Common myeloid progenitor, CD34-positive (primary cell): ENCODE results near the gene OSBP2.

Experiments
- CTCF ChIA-PET: fragments of 350-600 bp; sonication (Branson Sonifier 250); formaldehyde crosslinking; loops from one replicate; lab custom pipeline; 2021; ENCODE audit warnings: antibody characterized with exemption; lab: Charles Lee
- POLR2A ChIA-PET: fragments of 350-600 bp; sonication (Branson Sonifier 250); formaldehyde crosslinking; loops from one replicate; lab custom pipeline; 2021; ENCODE audit warnings: antibody characterized with exemption; lab: Charles Lee
- DNase-seq, 3 donors: peaks; one replicate each; pipeline versions ENCODE4 v3.0.0 to v3.0.0-alpha.2; 2013
- H3K27ac ChIP-seq, 2 experiments: 1 replicate in 1 of 2; 2 replicates in 1 of 2; pipeline ENCODE4 v1.7.0; 2013; ENCODE audit warnings: inconsistent platforms in 2 of 2, low read length in 2 of 2, mild to moderate bottlenecking in 2 of 2, low read depth in 1 of 2, moderate library complexity in 1 of 2; ENCODE audit not compliant: severe bottlenecking in 2 of 2, insufficient read depth in 1 of 2, poor library complexity in 1 of 2
- H3K27me3 ChIP-seq, 5 experiments: replicated peaks in 2 of 5; 1 replicate in 3 of 5; 2 replicates in 2 of 5; pipeline versions ENCODE4 v1.6.1 to v1.7.0; 2013; ENCODE audit warnings: low read length in 4 of 5, mild to moderate bottlenecking in 2 of 5, moderate library complexity in 2 of 5, inconsistent platforms in 1 of 5; ENCODE audit not compliant: insufficient read depth in 5 of 5, control insufficient read depth in 4 of 5
- H3K36me3 ChIP-seq, 4 experiments: 1 replicate in 2 of 4; 2 replicates in 2 of 4; pipeline versions ENCODE4 v1.6.1 to v1.7.0; 2013; ENCODE audit warnings: low read length in 3 of 4, control low read depth in 1 of 4, mild to moderate bottlenecking in 1 of 4; ENCODE audit not compliant: control insufficient read depth in 4 of 4, insufficient read depth in 4 of 4
- H3K4me1 ChIP-seq, 4 experiments: 1 replicate in 3 of 4; 2 replicates in 1 of 4; pipeline versions ENCODE4 v1.6.1 to v1.7.1; 2013; ENCODE audit warnings: low read length in 3 of 4, mild to moderate bottlenecking in 3 of 4, control low read depth in 1 of 4, inconsistent platforms in 1 of 4, moderate library complexity in 1 of 4; ENCODE audit not compliant: control insufficient read depth in 4 of 4, insufficient read depth in 4 of 4; ENCODE audit errors: control extremely low read depth in 1 of 4
- H3K4me3 ChIP-seq, 7 experiments: 1 replicate in 4 of 7; 2 replicates in 3 of 7; pipeline versions ENCODE4 v1.5.1 to v1.7.0; 2013; ENCODE audit warnings: mild to moderate bottlenecking in 7 of 7, low read length in 6 of 7, moderate library complexity in 6 of 7, inconsistent platforms in 2 of 7, low read depth in 2 of 7, control low read depth in 1 of 7; ENCODE audit not compliant: insufficient read depth in 4 of 7, control insufficient read depth in 1 of 7; ENCODE audit errors: extremely low read depth in 1 of 7
- H3K9me3 ChIP-seq, 5 experiments: 1 replicate in 4 of 5; 2 replicates in 1 of 5; pipeline versions ENCODE4 v1.6.1 to v1.7.1; 2013; ENCODE audit warnings: low read length in 4 of 5, mild to moderate bottlenecking in 2 of 5, inconsistent platforms in 1 of 5, low read depth in 1 of 5, moderate library complexity in 1 of 5; ENCODE audit not compliant: control insufficient read depth in 4 of 5, insufficient read depth in 2 of 5; ENCODE audit errors: control extremely low read depth in 1 of 5
- WGBS: methylation state at CpG from one replicate; pipeline ENCODE4 v1.1.5; 2013; ENCODE audit not compliant: insufficient coverage; 5-methylcytosine and 5-hydroxymethylcytosine counted together

Gene OSBP2

DNA sequence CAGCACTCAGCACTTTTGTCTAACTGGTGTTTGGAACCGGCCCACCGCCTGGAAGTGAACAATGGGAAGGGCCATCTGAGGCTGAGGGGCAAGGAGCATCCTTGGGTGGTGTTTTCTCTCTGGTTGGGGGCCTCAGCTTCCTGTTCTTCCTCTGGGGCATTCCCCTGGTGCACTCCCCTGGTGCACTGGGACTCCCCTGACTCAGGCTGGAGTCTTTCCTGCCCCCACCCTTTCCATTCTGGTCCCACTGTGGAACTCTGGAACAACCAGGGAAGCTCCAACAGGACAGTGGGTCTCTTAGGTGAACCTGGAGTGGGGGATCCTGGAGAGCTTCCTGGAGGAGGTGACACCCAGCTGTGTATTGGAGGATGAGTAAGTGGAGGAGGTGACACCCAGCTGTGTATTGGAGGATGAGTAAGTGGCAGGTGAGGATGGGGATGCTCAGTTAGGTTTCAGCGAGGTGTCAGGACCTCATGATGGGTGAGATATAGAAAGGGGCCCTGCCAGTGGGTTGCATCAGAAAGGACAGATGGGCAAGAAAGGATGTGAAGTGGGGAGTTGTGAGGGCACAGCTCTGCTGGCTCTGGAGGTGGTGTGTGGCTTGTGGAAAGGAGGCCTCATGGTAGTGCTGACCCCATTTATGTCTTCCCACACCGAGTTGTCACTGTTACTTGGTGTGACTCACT is 132.1 kb downstream of the OSBP2 start:
- H3K27me3 ChIP-seq: peaks cover 6 to 40% (median 15%) of the 10 kb centered on the region in 5 experiments
- POLR2A ChIA-PET: no interaction called here
- no peak overlapping the region for H3K27ac ChIP-seq
- WGBS: 100% methylated on average over 3 of the region's 4 CpGs
- no peak for DNase-seq
- CTCF ChIA-PET: no interaction called here
- H3K36me3 ChIP-seq: no peaks in the 10 kb centered on the region
- H3K4me3 ChIP-seq: no peak overlapping the region
- no peaks in the 10 kb centered on the region for H3K9me3 ChIP-seq
- H3K4me1 ChIP-seq: peaks cover 0 to 13% (median 10%) of the 10 kb centered on the region in 4 experiments

- ChIA-PET POLR2A (no interaction called here), CTCF (no interaction called here)
- Histone ChIP-seq H3K4me3 (no peak overlapping the region), H3K9me3 (no peaks in the 10 kb centered on the region), H3K27me3 (peaks cover 6 to 32% (median 12%) of the 10 kb centered on the region in 5 experiments), H3K4me1 (peaks cover 0 to 5% (median 3%) of the 10 kb centered on the region in 4 experiments), H3K27ac (no peak overlapping the region), H3K36me3 (no peaks in the 10 kb centered on the region)
- 97% methylated on average over 6 of the region's 6 CpGs for WGBS
- DNase-seq: no peak
These were observed 133.0 kb downstream of the OSBP2 start for GRCh38 chr22:30827646-30828045.

- POLR2A ChIA-PET: no interaction called here
- Histone ChIP-seq H3K27me3 (peaks cover under 1 to 24% (median 10%) of the 10 kb centered on the region in 5 experiments), H3K9me3 (no peaks in the 10 kb centered on the region), H3K4me1 (no peaks in the 10 kb centered on the region), H3K36me3 (no peaks in the 10 kb centered on the region), H3K4me3 (no peak overlapping the region), H3K27ac (no peak overlapping the region)
- CTCF ChIA-PET: no interaction called here
- 94% methylated on average over 12 of the region's 14 CpGs for WGBS
- DNase-seq: no peak
These were observed 133.8 kb downstream of the OSBP2 start for GRCh38 chr22:30828187-30829155.

GRCh38 chr22:30829901-30830550 is 135.4 kb downstream of the OSBP2 start:
- H3K27me3 ChIP-seq: peaks cover 0 to 8% (median 5%) of the 10 kb centered on the region in 5 experiments
- no peak overlapping the region for H3K27ac ChIP-seq
- no peak overlapping the region for H3K4me3 ChIP-seq
- 95% methylated on average over 12 of the region's 12 CpGs for WGBS
- DNase-seq: no peak
- POLR2A ChIA-PET: no interaction called here
- H3K36me3 ChIP-seq: no peaks in the 10 kb centered on the region
- no peaks in the 10 kb centered on the region for H3K4me1 ChIP-seq
- no peaks in the 10 kb centered on the region for H3K9me3 ChIP-seq
- CTCF ChIA-PET: no interaction called here

- CTCF ChIA-PET: no interaction called here
- DNase-seq: no peak
- H3K4me3 ChIP-seq: no peak overlapping the region
- H3K4me1 ChIP-seq: no peaks in the 10 kb centered on the region
- WGBS: 87% methylated on average over 6 of the region's 7 CpGs
- H3K27ac ChIP-seq: no peak overlapping the region
- peaks cover 0 to 3% (median 0%) of the 10 kb centered on the region in 5 experiments for H3K27me3 ChIP-seq
- H3K36me3 ChIP-seq: no peaks in the 10 kb centered on the region
- no peaks in the 10 kb centered on the region for H3K9me3 ChIP-seq
- POLR2A ChIA-PET: no interaction called here
These were observed 136.2 kb downstream of the OSBP2 start for GRCh38 chr22:30830907-30831306.

DNA sequence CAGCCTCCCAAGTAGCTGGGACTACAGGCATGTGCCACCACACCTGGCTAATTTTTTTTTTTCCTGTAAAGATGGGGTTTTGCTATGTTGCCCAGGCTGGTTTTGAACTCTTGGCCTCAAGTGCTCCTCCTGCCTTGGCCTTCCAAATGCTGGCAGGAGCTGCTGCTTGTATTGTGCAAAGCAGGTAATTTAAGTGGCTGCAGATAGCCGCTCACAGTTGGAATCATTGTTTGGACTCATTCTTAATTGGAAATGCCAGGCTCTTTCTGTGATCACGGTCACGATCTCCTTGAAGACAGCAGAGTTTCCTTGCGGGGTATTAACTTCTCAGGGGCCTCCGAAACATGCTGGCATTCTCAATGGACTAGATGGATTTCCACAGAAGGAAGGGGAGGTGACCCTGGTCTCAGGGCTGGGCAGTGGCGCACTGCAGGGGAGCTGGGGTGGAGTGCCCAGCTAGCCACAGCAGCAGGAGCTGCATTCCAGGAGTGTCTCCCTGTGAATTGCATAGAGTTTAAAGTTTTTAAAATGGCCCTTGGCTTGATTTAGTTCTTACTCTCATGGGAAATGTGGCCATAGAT is 137.8 kb downstream of the OSBP2 start:
- no peak overlapping the region for H3K4me3 ChIP-seq
- H3K27ac ChIP-seq: no peak overlapping the region

More for the DNA sequence above, 137.8 kb downstream of the OSBP2 start:
- Histone ChIP-seq H3K27me3 (no peaks in the 10 kb centered on the region), H3K4me1 (no peaks in the 10 kb centered on the region), H3K36me3 (no peaks in the 10 kb centered on the region), H3K9me3 (peaks cover 0 to 4% (median 0%) of the 10 kb centered on the region in 5 experiments)
- no peak for DNase-seq
- 96% methylated on average over 6 of the region's 6 CpGs for WGBS
- ChIA-PET POLR2A (no interaction called here), CTCF (no interaction called here)
